Bronchial epithelial cell (primary cell): ENCODE measurements around the gene RNF114. TPM values are rescaled to one million over a fixed set of nuclear protein-coding genes. Genes with fewer than 3 reads are reported as not detected.

Experiments used
- DNase-seq: peaks from one replicate; pipeline ENCODE4 v3.0.0-alpha.2; 2010; ENCODE audit warnings: low read depth
- FAIRE-seq: peaks from 2 replicates; lab custom pipeline; 2011; peaks lifted over from hg19 to GRCh38; lab: Jason Lieb, UNC
- H3K27me3 ChIP-seq: 2 replicates; pipeline ENCODE4 v1.5.1; 2011; ENCODE audit warnings: low read length; ENCODE audit not compliant: control insufficient read depth, insufficient read depth
- H3K36me3 ChIP-seq: 2 replicates; pipeline ENCODE4 v1.5.1; 2011; ENCODE audit warnings: low read length; ENCODE audit not compliant: control insufficient read depth, insufficient read depth
- H3K4me3 ChIP-seq: 2 replicates; pipeline ENCODE4 v1.5.1; 2011; ENCODE audit warnings: mild to moderate bottlenecking, low read depth, low read length, control low read depth
- CTCF ChIP-seq: IDR thresholded peaks from 2 replicates; pipeline ENCODE4 v1.5.1; 2011; ENCODE audit warnings: mild to moderate bottlenecking, moderate library complexity, low read length, control low read depth, inconsistent platforms; ENCODE audit not compliant: insufficient read depth, severe bottlenecking
- total RNA-seq: library from RNA; depleted of rRNA; stranded (reverse); fragments of >200 nt; gene quantifications from 2 replicates; pipeline ENCODE4 v1.2.1, GENCODE V29; 2014

The RNF114 gene
- total RNA-seq, 1 donor from 2014 or later: 67.1 TPM

DNA sequence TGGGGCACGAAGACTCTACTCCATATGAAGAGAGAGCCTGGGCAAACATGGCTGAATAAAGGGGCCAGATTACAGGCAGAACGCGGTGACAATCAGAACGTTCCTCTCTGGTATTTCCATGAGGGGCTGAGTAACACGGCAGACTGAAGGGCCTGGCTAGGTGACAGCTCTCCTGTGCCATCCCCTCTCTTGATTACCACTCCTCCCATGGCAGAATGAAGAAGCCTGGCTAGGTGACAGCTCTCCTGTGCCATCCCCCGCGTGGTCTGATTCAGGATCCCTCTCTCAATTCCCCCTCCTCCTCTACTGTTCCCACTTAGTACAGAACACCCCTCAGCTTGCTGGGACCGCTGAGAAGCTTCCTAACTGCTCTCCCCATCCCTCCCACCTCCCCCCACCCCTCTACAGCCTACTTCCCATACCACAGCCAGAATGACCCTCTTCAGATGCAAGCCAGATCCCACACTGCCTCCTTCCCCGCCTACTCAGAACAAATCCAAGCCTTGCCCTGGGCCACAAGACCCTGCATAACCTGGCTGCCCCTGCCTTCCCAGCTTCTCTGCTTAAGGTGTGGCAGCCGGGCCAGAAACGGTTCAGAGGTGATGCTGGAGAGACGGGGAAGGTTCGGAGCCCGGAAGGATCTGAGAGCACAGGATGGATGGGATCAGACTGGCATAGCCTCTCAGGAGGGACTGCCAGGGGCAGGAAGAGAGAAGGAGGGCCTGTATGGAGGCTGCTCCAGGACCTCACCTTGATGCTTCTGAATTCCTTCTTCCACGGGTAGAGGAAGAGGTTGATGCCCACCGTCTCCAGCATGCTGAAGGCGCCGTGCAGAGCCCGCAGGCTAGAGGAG, 28.6 kb upstream of the RNF114 start:
- Histone ChIP-seq H3K36me3 (peaks cover 23% of the 10 kb centered on the region), H3K4me3 (no peak overlapping the region), H3K27me3 (no peaks in the 10 kb centered on the region)
- DNase-seq (no peak), FAIRE-seq (no peak)
- TF ChIP-seq CTCF: no peak

GRCh38 chr20:49908258-49908565, 28.0 kb upstream of the RNF114 start:
- TF ChIP-seq CTCF: no peak

GRCh38 chr20:49909499-49910339, 26.5 kb upstream of the RNF114 start:
- TF ChIP-seq CTCF: no peak
- DNase-seq: no peak
- FAIRE-seq: no peak
- Histone ChIP-seq H3K27me3 (no peaks in the 10 kb centered on the region), H3K4me3 (no peak overlapping the region), H3K36me3 (peaks cover 20% of the 10 kb centered on the region)

More at GRCh38 chr20:49908258-49908565, 28.0 kb upstream of the RNF114 start:
- Histone ChIP-seq H3K4me3 (no peak overlapping the region), H3K27me3 (no peaks in the 10 kb centered on the region), H3K36me3 (peaks cover 23% of the 10 kb centered on the region)
- no peak for FAIRE-seq
- DNase-seq: no peak

DNA sequence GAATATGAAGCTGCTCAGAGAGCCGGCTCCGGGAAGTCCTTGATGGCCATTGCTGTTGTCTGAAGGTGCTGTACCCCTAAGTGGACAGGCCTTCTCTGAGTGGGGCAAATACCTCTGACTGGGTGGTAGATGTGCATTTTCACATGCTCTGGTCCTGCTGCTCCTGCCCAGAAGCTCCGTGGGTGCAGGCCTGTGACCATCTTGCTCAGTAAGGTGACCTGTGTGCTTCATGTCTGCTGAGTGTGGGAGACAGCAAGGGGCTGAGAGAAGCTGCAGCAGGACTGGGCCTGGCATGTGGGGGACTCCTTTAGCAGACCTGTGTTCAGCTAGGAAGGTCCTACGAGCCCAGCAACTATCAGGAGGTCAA, 25.9 kb upstream of the RNF114 start:
- TF ChIP-seq CTCF: no peak
- no peak overlapping the region for H3K4me3 ChIP-seq
- FAIRE-seq (no peak), DNase-seq (no peak)
- no peaks in the 10 kb centered on the region for H3K27me3 ChIP-seq
- H3K36me3 ChIP-seq: peaks cover 17% of the 10 kb centered on the region

DNA sequence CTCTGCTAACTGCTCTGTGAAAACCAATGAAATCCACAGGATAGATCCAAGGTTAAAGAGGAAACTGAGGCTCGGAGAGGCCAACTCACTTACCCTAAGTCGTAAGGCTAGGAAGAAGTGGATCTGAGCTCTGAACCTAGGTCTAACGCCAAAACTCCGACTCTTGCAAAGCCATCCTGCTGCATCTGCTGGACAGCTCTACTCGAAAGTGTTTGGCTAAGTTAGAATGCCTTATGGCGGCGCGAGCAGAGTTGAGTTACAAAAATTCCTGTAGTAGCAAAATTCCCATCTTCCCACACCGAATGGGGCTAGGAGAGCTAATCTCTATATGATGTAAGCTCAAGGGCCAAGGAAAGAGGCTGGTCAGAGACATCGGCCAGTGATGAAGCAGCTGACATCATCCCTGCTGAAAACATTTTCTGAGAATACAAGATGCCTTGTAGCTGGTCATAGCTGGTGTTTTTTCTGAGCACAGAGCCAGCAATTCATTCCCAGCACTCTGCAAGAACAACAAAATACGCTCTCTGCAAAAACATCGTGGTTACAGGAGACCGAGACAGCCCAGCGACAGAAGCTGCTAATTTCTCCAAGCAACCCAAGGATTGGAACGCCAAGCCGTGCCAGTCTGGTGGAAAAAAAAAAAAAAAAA, 22.7 kb upstream of the RNF114 start:
- no peak for FAIRE-seq
- no peak overlapping the region for H3K4me3 ChIP-seq

More for the DNA sequence above, 22.7 kb upstream of the RNF114 start:
- no peak for DNase-seq
- Histone ChIP-seq H3K27me3 (no peaks in the 10 kb centered on the region), H3K36me3 (peaks cover 2% of the 10 kb centered on the region)
- TF ChIP-seq CTCF: no peak
